Vagina (tissue), 2 donors: Measurements from ENCODE around the gene SLC4A11. TPM values are rescaled to one million over a fixed set of nuclear protein-coding genes. Genes with fewer than 3 reads are reported as not detected.

ENCODE experiments used
- DNase-seq, 2 donors: peaks; one replicate each; pipeline ENCODE4 v3.0.0-alpha.2; 2017; ENCODE audit errors: extremely low spot score in 2 of 2
- H3K27ac ChIP-seq: fragments of 200-600 bp; sonication (generic); one replicate; pipeline ENCODE4 v1.5.1; 2019
- H3K27me3 ChIP-seq: fragments of 200-600 bp; sonication (generic); one replicate; pipeline ENCODE4 v1.5.1; 2019
- H3K36me3 ChIP-seq, 2 donors: fragments of 200-600 bp; sonication (generic); one replicate each; pipeline ENCODE4 v1.5.1; 2017 to 2019
- H3K4me1 ChIP-seq: fragments of 200-600 bp; sonication (generic); one replicate; pipeline ENCODE4 v1.5.1; 2019
- H3K4me3 ChIP-seq, 2 donors: fragments of 200-600 bp; sonication (generic); 1 replicate in 1 of 2; 2 replicates in 1 of 2; pipeline ENCODE4 v1.5.1; 2016 to 2019
- H3K9me3 ChIP-seq: fragments of 200-600 bp; sonication (generic); one replicate; pipeline ENCODE4 v1.5.1; 2019
- POLR2A ChIP-seq, 2 donors: fragments of 450-650 bp; IDR thresholded peaks; one replicate each; pipeline ENCODE4 v1.6.1; 2017; ENCODE audit warnings: antibody characterized with exemption in 2 of 2, mild to moderate bottlenecking in 2 of 2, moderate library complexity in 2 of 2
- POLR2AphosphoS5 ChIP-seq, 2 donors: sonication (generic); formaldehyde crosslinking; IDR thresholded peaks; one replicate each; pipeline ENCODE4 v1.9.0; 2017; ENCODE audit warnings: antibody characterized with exemption in 2 of 2, mild to moderate bottlenecking in 2 of 2, low read depth in 1 of 2; ENCODE audit not compliant: insufficient read depth in 1 of 2
- intact Hi-C: fragments of 100-400 bp; cut with DNase I; formaldehyde crosslinking; loops from one replicate; pipeline ENCODE4 v1.15.1; 2023
- total RNA-seq: library from RNA; depleted of rRNA; stranded (reverse); fragments of >200 nt; gene quantifications from one replicate; pipeline ENCODE4 v1.2.3, GENCODE V29; 2016
- TF ChIP-seq, protein P1 (sequence below), 3 experiments: fragments of 450-650 bp in 2 of 3; fragments of 200-600 bp in 1 of 3; sonication (generic) in 1 of 3; IDR thresholded peaks; one replicate each; pipeline ENCODE4 v1.5.1; 2017 to 2019; ENCODE audit warnings: antibody characterized with exemption in 3 of 3, mild to moderate bottlenecking in 2 of 3, moderate library complexity in 2 of 3

The SLC4A11 gene
- total RNA-seq, 1 donor from 2014 or later, result 4.9 TPM

DNA sequence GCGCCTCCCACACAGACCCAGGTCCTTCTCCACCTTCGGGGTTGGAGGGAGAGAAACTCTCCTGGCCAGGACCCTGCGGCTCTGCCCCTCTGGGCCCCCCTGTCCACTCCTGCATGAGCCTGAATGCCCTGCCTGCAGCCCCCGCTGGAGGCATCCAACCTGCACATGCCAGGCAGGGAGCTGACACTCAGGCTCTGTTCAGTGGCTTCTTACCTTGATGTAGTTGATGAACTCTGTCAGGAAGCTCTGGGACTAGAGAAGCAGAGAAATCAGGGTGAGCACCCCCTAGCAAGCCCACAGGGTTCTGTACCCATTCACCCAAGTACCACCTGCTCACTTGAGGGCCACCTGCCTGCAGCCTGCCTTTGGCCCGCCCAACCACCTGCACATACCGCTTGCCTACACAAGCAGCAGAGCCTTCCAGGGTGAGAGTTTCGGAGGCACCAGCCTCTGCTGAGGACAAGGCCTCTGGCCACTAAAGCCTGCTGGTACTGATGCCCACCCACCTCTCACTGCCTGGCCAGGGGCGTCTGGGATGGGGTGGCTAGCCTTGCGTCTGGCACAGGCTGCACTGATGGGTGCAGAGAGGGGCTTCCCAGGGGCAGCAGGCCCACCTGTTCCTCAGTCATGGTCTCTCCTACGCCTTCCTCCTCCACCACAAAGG lies 44.2 kb downstream of the SLC4A11 start:
- H3K36me3 ChIP-seq, result peaks cover 0 to 88% of the 10 kb centered on the region in 2 donors
- H3K4me1 ChIP-seq, result no peaks in the 10 kb centered on the region
- no peak for DNase-seq
- no peak overlapping the region for H3K4me3 ChIP-seq
- intact Hi-C loops, result no loop called here
- TF ChIP-seq POLR2AphosphoS5 (IDR thresholded peaks at IDR 0.05; ENCODE audit: insufficient read depth in 1 of 2, low read depth in 1 of 2) (no peak), POLR2A (IDR thresholded peaks at IDR 0.05) (no peak)
- TF ChIP-seq, protein P1, sequence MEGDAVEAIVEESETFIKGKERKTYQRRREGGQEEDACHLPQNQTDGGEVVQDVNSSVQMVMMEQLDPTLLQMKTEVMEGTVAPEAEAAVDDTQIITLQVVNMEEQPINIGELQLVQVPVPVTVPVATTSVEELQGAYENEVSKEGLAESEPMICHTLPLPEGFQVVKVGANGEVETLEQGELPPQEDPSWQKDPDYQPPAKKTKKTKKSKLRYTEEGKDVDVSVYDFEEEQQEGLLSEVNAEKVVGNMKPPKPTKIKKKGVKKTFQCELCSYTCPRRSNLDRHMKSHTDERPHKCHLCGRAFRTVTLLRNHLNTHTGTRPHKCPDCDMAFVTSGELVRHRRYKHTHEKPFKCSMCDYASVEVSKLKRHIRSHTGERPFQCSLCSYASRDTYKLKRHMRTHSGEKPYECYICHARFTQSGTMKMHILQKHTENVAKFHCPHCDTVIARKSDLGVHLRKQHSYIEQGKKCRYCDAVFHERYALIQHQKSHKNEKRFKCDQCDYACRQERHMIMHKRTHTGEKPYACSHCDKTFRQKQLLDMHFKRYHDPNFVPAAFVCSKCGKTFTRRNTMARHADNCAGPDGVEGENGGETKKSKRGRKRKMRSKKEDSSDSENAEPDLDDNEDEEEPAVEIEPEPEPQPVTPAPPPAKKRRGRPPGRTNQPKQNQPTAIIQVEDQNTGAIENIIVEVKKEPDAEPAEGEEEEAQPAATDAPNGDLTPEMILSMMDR (IDR thresholded peaks at IDR 0.05), result no peak
- H3K9me3 ChIP-seq, result no peaks in the 10 kb centered on the region
- no peak overlapping the region for H3K27ac ChIP-seq
- H3K27me3 ChIP-seq, result no peaks in the 10 kb centered on the region

DNA sequence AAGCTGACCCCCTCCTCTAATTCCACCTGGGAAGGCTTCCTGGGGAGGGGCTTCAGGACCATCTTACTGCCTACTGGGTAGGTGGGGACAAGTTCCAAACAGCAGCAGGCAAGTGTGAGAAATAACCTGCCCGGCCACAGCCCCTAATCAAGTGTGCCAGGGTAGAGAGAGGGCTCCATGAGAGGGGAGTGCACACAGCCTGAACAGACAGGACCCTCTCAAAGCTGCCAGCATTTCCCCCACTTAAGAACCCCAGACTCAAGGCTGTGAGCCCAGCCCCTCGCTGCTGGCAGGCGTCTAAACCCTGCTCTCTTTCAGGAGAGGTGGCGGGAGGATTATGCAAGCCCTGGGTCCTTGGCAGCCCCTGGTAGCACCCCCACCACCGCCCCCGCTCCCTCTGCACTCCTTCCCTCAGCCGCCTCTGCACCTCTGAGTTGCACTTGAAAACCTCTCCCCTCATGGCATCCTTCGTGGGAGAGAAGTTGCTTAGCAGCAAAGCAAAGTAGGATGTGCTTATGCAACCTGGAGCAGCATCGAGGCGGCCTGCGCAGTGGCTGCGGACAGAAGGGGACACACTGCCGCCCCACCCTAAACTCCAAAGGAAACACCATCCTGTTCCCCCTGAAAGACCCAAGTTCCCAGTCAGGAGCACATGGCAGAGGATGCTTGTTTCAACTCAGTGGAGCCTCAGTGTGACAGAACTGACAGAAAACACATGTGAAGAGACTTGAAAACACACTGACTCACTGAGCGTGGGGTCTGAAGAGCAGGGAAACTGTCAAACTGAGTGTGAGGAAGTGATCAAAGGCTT lies 45.0 kb downstream of the SLC4A11 start:
- peaks cover 0 to 86% of the 10 kb centered on the region in 2 donors for H3K36me3 ChIP-seq

DNA sequence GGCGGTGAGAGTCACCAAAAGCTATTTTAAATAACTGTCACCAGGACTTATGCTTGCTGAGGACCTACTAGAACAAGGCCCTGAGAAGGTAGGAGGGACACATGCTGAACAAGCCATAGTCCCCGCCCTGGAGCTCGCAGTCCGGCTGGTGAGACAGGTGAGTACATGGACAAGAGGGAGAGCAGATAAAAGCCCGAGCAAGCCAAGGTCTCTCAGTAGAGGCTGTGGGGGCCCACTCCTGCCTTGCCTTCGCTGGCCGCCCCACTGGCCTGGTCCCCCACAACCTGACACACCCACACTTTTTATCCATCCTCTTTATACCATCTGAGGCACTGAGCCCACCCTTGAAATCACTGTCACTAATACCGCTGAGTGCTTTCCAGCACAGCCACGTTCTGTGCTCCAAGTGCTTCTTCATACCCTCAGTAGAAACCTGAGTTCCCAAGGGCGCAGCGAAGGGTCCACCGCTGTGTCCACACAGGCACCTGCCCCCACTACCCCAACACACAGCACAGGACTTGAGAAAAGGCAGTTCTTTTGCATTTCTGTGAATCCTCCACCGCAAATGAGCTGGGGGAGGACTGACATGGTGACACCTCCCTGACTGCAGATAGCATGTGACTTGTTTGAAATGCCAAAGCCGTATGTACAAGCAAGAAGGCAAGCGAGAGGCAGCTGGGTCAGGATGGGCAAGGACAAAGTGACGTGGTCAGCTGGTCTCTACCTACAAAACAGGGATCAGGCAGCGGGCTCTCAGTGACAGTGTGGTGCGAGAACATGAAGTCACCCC lies 46.6 kb downstream of the SLC4A11 start:
- no peaks in the 10 kb centered on the region for H3K4me1 ChIP-seq
- no peaks in the 10 kb centered on the region for H3K27me3 ChIP-seq
- H3K27ac ChIP-seq, result no peak overlapping the region
- H3K9me3 ChIP-seq, result no peaks in the 10 kb centered on the region
- TF ChIP-seq POLR2AphosphoS5 (IDR thresholded peaks at IDR 0.05; ENCODE audit: insufficient read depth in 1 of 2, low read depth in 1 of 2), result no peak
- TF ChIP-seq, protein P1 (IDR thresholded peaks at IDR 0.05), result no peak
- no peak for TF ChIP-seq POLR2A (IDR thresholded peaks at IDR 0.05)
- intact Hi-C loops, result no loop called here
- no peak overlapping the region for H3K4me3 ChIP-seq
- H3K36me3 ChIP-seq, result peaks cover 0 to 79% of the 10 kb centered on the region in 2 donors
- DNase-seq, result no peak

More for the DNA sequence above, 45.0 kb downstream of the SLC4A11 start:
- H3K4me1 ChIP-seq, result no peaks in the 10 kb centered on the region
- no peaks in the 10 kb centered on the region for H3K27me3 ChIP-seq
- no peak overlapping the region for H3K27ac ChIP-seq
- H3K9me3 ChIP-seq, result no peaks in the 10 kb centered on the region
- TF ChIP-seq, protein P1 (IDR thresholded peaks at IDR 0.05), result no peak
- TF ChIP-seq POLR2AphosphoS5 (IDR thresholded peaks at IDR 0.05; ENCODE audit: insufficient read depth in 1 of 2, low read depth in 1 of 2), result no peak
- TF ChIP-seq POLR2A (IDR thresholded peaks at IDR 0.05), result no peak
- H3K4me3 ChIP-seq, result no peak overlapping the region
- no peak for DNase-seq
- intact Hi-C loops, result no loop called here

DNA sequence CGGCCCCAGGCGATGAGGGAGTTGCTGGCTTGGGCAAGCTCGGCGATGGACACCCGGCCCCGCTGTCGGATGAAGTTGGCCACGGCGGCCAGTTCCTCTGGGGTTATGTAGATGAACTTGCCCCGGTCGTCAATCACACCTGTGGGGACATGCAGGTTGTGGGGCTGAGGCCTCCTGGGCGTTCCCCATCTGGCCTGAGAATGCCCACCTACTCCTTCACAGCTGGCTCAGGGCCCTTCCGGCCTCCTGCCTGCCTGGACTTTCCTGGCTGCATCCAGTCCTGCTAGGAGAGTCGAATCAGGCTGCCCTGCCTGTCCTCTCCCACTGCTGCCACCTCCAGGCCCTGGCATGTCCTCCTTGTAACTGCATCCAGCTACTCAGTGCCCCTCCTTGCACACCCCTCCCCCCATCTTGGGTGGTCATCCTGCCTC lies 48.3 kb downstream of the SLC4A11 start:
- no peaks in the 10 kb centered on the region for H3K4me1 ChIP-seq
- H3K27me3 ChIP-seq, result no peaks in the 10 kb centered on the region
- TF ChIP-seq, protein P1 (IDR thresholded peaks at IDR 0.05), result no peak
- TF ChIP-seq POLR2AphosphoS5 (IDR thresholded peaks at IDR 0.05; ENCODE audit: insufficient read depth in 1 of 2, low read depth in 1 of 2), result no peak
- no peak for TF ChIP-seq POLR2A (IDR thresholded peaks at IDR 0.05)
- no peaks in the 10 kb centered on the region for H3K9me3 ChIP-seq
- peaks cover 0 to 64% of the 10 kb centered on the region in 2 donors for H3K36me3 ChIP-seq
- H3K27ac ChIP-seq, result no peak overlapping the region
- intact Hi-C loops, result no loop called here
- H3K4me3 ChIP-seq, result no peak overlapping the region
- DNase-seq, result no peak
